Measurements from ENCODE around the gene NLRP9.
A peak's percentile ranks its signal among the peaks of the same experiment; 100 is the strongest.

Gene NLRP9

DNA sequence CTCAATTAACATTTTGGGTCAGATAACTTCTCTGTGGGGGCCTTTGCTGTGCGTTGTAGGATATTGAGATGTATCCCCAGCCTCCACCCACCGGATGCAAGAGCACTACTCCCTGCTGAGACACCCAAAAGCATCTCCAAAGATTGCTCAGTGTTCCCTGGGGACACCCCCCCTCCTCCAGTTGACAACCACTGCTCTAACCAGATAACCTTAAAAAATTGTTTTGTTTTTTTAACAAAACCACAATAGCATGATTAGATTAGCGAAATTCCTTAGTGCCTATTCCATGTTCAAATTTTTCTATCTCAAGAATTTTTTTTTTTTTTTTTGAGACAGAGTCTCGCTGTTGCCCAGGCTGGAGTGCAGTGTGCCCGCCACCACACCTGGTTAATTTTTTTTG, 65.8 kb downstream of the NLRP9 start:
- DNase-seq: peak; percentile 46

DNA sequence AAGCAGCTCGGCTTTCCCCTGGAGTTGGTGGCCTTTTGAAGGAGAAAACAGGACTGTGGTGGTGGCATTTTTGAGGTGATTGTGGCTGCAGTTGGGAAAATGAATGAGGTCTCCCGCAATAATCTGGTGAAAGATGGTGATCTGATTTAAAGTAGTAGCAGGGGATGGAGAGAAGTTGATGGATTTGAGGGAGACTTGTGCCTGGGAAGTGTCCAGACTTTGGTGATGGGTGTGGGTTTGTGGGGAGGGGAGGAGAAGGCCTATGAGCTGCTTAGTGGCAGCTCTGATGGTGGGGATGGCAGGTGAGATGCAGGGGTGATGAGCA, 67.2 kb downstream of the NLRP9 start:
- DNase-seq: no peak

DNA sequence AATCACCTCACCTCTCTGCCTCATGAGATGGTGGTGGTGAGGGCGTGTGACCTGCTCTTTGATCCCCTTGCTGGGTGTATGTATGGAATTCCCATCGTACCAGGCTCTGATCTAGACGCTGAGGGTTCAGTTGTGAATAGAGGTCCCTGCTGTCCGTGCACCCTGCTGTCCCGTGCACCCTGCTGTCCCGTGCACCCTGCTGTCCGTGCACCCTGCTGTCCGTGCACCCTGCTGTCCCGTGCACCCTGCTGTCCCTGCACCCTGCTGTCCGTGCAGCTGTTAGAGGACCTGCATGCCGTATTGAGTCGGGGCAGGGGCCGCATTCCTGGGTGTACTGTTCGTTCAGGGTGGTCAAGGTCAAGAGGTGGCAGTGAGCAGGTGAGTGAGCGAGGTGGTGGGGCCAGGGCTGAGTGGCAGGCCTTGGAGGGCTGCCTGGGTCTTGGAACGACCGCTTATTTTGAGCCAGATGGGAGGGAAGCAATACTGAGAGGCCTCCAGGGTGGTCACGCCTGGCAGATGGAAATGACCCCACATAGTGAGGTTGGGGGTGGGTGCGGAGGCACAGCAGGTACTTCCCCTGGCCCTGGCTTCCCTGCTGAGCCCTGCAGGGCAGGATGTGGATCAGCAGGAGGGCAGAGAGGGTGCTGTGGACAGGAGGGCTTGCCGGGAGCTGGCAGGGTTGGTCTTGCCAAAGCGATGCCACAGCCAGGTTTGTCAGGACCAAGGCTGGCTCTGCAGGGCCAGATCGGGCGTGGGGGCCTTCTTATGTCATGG, 67.7 kb downstream of the NLRP9 start:
- DNase-seq: no peak

- DNase-seq: no peak
Measured at GRCh38 chr19:55669418-55670279, 68.6 kb downstream of the NLRP9 start.

DNA sequence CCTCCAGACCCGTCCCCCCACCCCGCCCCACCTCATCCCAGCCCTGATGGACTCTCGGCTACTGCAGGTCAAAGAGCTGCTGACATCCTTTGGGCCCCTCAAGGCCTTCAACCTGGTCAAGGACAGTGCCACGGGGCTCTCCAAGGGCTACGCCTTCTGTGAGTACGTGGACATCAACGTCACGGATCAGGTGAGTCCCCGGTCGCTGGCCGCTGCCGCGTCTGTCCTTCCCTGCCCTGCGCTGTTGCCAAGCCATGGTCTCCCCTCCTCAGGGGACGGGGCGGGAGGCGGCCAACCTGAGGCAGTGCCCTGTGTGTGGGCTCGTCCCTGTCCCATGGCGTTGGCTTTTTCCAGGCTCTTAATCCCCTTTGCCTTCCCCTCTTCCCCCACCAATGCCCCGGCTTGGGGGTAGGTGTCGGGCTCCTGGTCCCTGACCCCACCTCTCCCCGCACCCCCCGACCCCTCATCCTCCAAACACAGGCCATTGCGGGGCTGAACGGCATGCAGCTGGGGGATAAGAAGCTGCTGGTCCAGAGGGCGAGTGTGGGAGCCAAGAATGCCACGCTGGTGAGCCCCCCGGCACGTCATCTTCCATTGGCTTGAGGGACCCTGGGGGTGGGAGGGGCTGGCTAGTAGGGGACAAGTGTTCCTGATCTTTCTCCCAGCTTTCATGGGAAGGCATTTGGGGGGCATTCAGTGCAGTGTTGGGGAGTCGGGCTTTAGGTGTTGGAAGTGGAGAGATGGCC, 69.4 kb downstream of the NLRP9 start:
- DNase-seq: no peak

DNA sequence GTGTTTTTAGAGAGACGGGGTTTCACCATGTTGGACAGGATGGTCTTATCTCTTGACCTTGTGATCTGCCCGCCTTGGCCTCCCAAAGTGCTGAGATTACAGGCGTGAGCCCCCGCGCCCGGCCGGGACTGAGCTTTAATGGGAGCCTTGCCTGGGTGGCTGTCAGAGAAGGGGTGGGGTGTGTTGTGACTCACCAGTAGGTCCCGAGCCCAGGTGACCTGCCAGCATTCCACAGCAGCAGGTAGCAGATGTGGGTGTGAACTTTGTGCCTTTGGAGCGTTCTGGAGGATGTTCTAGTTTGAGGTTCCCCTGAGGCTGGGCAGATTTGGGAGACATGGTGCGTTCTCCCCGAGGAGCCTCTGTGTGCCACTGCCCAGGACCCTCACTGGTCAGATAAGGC, 70.2 kb downstream of the NLRP9 start:
- no peak for DNase-seq

DNA sequence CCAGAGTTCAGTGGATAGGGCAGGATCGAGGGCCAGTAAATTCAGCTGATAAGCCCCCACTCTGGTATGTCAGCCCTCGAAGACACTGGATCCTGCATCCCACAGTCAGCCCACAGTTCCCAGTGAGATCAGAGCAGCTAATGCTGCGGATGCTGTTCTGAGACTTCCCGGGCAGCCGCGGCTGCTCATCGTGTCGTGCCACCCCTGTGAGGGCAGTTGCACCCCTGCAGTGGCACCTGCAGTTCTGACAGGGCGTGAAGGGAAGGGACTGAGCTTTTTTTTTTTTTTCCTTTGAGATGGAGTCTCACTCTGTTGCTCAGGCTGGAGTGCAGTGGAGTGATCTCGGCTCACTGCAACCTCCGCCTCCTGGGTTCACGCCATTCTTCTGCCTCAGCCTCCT, 70.7 kb downstream of the NLRP9 start:
- no peak for DNase-seq

DNA sequence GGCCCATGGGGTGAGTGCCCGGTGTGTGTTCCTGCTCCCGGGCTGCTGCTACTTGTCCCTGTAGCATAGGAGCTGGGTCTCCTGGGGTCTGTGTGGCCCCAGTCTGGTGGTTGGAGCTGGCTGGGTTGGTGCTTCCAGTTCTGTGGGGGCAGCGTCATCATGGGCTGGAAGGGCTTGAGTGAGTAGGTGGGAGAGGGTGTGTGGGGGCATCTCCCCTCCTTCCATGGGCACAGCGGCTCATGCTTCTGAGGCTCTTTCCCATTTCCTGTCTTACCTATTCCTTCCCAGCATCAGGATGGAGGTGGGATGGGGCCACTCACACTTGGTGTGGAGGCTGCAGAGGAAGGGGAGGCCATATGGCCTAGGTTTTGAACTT, 71.2 kb downstream of the NLRP9 start:
- no peak for DNase-seq

GRCh38 chr19:55666343-55667005, 71.7 kb downstream of the NLRP9 start:
- DNase-seq: no peak

DNA sequence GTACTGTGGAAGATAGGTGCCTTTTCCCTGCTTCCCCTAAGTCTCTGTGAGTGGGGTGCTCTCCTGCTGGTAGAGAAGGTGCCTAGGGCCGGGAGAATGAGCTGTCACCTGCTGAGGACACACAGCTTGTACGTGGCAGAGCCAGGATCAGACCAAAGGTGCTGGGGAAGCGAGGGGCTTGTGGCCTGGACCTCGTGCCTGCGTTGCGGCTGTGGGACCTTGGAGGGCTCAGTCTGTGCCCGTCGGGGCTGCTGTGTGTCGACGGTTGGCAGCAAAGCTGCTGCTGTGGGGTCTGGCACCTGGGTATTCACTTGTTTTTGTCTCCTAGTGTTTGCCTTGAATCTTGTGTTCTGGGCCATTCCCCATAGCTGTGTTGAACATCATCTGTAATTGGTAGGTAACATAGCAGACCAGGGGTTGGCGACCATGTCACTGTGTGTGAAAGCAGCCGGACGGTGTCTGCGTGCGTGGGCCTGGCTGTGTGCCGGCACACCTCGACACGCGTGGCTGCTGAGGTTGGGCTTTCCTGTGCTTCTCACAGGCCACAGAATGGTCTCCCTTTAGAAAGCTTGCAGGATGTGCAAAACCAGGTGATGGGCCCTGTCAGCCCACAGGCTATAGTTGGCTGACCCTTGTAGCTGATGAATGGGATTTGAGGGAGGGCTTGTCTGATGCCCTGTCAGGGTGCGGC, 74.2 kb downstream of the NLRP9 start:
- DNase-seq: no peak

- no peak for DNase-seq
Measured at GRCh38 chr19:55661826-55662225, 76.4 kb downstream of the NLRP9 start.

GRCh38 chr19:55660991-55661390, 77.2 kb downstream of the NLRP9 start:
- no peak for DNase-seq

GRCh38 chr19:55660404-55660803, 77.8 kb downstream of the NLRP9 start:
- DNase-seq: no peak

GRCh38 chr19:55659822-55660221, 78.4 kb downstream of the NLRP9 start:
- DNase-seq: no peak

GRCh38 chr19:55658846-55659459, 79.2 kb downstream of the NLRP9 start:
- no peak for DNase-seq

Data from fibroblast of skin of scalp (primary cell).